HG03442 (cell line): ENCODE measurements around the gene NEURL1B.
"Not testable (repeated sequence)": the region's sequence is repeated elsewhere in the genome, so short reads cannot be mapped to it uniquely, and the experiment has no call there.

Experiments used
- ATAC-seq: cut with Tn5 transposase; IDR thresholded peaks from one replicate; pipeline ENCODE4 v1.9.1; 2021; ENCODE audit warnings: mild to moderate bottlenecking, moderate library complexity; ENCODE audit not compliant: unreplicated experiment

The NEURL1B gene

DNA sequence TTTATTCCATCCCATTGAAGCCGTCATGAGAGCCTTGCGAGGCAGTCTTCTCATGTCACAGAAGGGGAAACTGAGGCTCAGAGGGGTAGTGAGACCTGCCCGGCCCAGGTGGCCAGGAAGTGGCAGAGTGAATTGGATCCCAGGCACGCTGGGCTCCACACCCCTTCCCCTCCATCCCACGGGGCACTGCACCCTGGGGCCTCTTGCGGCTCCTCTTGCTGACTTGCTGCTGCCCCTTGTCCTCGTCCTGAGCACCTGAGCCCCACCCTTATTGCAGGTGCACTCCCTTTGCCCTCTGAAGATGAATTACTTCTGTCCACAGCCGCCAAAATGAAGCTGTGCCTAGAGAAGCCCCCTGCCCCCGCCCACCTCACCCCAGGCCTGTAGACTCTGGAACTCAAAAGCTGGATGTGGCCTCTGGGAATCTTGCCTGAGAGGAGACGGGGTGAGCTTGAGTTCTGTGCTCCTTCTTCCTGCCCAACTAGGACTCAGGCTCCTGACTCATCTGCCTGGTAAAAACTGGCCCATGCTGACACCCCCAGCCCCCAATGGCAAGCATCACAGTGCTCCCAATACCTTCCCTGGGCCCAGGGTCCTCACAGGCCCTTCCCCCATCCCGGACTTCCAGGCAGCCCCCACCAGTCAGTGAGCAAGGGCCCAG lies 6.4 kb downstream of the NEURL1B start:
- no peak for ATAC-seq

DNA sequence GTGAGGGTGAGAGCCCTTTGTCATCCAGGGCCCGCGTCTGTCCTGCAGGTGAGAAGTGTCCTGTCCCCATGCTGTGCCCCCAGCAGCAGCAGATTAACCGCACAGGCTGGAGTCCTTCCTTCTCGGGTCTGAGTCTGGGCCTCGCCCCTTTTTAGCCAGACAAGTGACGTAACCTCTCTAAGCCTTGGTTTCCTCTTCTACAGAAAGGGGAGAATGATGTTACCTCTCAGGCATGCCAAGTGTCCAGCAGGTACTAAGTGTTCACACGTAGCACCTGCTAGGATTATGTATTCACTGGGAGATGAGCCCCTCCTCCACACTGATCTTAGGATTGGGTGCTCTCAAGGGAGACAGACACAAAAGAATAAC lies 6.9 kb downstream of the NEURL1B start:
- no peak for ATAC-seq

DNA sequence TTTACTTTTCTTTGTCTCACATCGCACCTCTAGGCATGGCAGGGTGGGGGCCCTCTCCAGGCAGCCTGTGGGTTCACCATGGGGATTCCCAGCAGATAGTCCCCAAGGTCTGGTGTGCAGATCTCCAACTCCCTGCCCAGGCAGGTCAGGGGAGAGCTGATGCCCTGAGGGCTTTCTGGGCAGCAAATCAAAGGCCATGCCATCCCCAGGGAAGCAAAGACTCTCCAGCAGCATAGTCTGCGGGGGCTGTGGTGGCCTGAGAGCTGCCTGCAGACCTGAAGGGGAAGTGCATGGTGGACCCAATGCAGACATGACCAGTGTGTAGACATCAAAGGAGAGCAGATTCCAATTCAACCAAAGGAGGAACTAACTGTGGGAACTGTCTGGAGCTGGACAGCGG lies 7.7 kb downstream of the NEURL1B start:
- no peak for ATAC-seq

DNA sequence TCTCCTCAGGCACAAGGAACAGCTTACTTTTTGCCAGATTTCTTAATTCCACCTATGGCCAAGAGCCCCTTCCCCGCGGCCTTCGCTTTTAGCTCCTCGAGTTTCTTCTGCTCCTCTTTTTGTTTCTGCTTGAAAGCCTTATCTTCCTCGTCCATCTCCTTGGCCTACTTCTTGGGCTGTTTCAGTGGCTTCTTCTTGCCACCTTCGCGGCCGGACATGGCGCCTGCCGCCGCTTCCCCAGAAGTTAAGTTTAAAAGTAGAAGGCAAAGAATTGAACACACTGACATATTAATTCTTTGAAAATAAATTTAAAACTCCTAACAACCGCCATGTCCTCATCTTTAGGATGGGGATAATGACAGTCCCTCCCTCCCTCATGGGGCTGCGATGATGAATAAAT lies 15.4 kb downstream of the NEURL1B start:
- ATAC-seq: not testable (repeated sequence)

DNA sequence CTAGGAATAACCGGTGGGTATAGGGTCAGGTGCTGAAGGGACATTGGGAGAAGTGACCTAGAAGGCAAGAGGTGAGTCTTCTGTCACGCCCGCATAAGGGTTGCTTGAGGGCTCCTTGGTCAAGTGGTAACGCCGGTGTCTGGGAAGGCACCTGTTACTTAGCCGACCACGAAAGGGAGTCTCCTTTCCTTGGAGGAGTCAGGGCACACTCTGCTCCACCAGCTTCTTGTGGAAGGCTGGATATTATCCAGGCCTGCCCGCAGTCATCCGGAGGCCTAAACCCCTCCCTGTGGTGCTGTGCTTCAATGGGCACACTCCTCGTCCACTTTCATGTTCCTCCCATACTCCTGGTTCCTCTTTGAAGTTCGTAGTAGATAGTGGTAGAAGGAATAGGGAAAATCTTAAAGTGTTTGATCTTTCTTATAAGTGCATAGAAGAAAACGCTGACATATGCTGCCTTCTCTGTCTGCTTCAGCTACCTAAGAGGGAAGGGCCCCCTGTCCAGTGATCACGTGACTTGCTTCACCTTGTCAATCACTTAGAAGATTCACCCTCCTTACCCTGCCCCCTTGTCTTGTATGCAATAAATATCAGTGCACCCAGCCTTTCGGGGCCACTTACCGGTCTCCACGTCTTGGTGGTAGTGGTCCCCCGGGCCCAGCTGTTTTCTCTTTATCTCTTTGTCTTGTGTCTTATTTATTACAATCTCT lies 16.6 kb downstream of the NEURL1B start:
- ATAC-seq: not testable (repeated sequence)

DNA sequence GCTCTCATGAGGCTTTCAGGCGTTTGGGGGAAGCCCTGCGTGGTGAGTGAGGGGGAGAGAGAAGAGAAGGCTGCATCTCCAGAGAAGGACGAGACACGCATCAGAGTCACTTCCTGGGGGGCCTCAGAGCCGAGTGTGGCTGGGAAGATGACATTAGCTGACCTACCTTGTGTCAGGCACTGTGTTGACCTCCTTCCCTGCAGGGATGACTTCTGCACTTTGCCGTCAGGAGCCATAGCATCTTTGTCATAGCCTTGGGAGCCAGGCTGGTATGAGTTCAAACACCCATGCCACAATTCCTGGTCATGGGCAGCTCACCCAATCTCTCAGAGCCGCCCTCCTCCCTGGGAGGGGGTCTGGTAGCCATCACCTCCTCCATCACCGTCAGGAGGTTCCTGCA lies 17.3 kb downstream of the NEURL1B start:
- no peak for ATAC-seq

DNA sequence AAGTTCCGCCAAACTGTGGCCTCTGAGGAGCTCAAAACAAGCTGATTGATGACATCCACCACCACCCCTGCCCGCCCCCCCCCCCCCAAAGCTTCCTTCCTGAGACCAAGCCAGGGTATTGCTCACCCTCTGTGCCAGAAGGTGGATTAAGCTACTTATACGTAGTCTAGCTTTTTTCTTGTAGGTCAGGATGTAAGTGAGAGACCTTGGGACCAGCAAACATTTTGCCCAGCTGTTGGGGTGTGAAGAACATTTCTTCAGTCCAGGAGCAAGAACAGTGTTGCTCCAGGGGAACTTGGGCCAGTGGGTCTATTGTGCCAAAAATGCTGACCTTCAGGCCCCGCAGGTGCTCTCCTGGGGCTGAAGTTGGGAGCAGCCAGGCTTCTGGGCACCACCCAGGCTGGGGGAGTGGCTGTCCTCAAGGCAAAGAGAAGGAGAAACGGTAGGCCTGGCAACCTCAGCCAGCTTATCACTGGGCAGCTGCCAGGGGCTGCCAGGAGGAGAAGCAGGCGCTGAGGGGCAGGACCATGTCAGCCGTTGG lies 18.0 kb downstream of the NEURL1B start:
- no peak for ATAC-seq

DNA sequence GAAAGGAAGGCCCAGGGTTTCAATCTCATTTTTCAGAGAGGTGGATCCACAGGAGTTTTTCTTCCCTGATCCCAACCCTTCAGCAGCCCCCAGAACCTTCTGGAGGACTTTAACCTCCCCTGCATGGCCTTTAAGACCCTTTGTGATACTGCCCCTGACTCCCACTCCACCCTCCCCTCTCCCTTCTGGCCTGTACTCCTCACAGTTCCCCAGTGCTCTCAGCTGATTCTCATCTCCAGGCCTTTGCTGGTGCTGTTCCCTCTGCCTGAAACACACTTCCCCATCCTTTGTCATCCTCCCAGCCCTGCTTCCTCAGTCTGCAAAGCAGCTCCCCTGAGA lies 18.5 kb downstream of the NEURL1B start:
- ATAC-seq: no peak

DNA sequence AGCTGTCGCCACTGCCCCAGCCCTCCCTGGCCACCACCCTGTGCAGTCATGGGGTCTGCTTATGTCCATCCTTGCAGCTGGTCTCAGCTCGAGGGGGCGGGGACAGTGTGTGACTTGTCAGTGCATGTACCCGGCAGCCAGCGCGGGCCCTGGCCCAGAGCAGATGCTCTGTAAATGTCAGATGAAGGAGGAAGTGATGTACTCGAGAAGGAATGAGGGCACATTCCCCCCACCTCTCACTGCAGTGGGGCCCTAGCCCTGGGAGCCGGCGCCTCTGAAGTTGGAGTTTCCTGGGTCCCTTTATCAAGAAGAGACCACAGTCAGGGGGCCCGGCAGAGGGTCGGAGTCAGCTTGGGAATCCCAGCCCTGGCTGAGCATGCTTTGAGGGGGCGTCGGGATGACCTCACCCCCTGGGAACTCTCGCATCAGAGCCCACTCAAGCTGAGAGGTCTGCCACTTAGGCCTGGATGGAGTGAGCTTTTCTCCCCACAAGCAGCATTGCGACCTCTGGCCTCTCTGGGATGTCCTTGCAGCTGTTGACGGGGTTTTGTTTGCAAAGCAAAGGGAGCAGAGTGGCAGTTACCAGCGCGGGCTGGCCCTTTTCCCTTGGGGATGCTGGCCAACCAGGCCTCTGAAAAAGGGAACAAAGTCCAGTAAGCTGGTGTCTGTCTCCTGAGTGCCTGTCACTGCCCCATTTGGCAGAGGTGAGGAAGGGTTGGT lies 19.0 kb downstream of the NEURL1B start:
- no peak for ATAC-seq

DNA sequence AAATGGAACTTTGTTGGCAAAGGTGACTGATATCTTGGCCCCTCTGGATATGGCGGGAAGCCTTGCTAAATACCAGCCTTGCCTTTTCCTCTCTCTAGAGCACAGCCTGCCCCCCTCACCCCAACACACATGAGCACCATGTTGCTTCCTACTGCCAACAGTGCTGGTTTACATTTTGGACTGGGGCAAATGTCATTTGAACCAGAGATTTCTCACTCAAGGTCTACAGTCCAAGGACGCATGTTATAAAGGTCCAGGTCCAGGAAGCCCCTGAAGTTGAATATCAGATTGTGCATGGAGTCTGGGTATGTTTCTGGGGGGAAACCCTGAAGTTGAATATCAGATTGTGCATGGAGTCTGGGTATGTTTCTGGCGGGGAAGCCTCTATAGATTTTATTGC lies 19.9 kb downstream of the NEURL1B start:
- no peak for ATAC-seq

DNA sequence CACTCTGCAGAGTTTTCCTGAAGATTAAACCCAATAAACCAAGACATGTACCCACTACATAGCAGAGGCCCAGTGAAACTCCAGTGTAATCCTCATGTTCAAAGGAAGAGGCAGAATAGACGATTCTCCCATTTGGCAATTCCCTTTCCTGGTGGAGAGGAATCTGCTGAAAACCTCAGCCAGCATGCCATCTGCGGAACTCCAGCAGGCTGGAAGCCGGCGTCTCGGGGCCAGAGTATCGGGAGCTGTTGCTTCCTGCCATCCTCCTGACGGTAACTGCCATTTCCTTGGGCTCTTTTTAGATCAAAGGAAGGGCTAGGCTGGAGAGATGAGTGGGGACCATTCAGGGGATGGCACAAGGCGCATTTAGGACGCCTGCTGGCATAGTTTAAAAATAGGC lies 20.5 kb downstream of the NEURL1B start:
- ATAC-seq: no peak

DNA sequence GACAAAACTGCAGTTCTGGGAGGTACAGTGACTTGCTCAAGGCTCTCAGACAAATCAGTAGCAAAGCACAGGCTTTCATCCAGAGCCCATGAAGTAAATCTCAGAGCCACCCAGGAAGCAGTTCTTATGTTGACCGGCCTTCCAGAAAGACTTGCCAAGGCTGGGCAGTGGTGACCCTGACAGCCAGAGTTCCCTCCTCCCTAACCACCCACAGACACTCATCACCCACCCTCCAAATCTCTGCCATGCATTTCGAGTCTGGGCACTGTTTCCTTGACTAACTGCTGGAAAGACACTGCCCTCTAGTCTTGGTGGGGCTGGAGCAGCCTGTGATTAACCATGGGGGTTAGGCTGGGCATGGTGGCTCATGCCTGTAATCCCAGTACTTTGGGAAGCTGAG lies 21.5 kb downstream of the NEURL1B start:
- no peak for ATAC-seq

DNA sequence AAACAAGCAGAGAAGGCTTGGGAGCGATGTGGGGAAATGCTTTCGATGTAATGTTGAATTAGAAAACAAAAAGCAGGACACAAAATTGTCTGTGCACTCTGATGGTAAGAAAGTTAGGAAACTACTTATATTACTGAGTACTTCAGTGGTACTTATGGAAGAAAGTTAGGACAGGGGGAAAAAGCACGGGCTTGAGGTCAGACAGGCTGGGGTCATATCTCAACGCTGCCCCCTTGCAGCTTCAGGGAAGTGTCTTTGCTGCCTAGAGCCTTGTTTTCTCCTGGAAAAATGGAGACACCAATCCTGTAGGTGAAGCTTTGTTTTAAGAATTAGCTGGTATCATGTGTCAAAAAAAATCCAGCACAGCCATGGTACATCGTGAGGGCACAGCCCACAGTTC lies 23.0 kb downstream of the NEURL1B start:
- no peak for ATAC-seq

DNA sequence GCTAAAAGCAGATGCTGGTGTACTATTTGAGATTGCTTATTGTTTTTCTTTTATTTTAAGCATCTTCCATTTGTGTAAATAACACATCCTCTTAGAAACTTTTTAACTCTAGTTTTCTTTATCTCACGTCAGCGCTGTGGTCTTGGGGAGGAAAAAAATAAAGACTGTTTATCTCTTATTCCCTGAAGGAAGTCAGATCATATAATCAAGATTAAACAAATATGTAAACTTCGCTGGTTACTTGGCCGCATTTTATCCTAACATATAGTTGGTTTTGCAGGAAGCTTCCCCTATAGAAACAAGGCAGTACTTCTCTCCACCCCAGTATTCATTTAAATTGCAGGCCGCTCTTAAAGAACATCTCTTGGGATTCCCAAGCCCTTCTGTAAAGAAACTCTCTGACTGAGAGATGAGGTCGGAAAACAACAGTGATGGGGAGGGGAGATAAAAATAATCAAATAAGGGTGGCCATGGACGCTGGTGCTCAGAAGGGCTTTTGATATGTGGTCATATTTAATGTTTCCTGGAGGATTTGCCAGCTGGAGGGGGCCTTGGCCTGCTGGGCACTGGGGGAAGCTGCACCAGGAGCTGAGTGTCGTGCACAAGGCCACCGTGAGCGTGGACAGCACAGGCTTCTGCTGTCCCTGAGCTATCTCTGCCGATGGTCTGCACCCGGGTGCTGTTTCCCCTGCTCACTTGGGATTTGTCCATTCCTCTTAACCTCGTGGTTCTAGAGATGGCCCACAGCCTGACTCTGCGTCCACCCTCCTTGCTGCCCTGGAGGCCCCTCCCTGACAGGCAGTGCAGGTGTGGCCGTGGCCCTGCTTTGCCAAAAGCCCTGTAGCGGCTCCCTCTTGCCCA lies 23.8 kb downstream of the NEURL1B start:
- no peak for ATAC-seq

DNA sequence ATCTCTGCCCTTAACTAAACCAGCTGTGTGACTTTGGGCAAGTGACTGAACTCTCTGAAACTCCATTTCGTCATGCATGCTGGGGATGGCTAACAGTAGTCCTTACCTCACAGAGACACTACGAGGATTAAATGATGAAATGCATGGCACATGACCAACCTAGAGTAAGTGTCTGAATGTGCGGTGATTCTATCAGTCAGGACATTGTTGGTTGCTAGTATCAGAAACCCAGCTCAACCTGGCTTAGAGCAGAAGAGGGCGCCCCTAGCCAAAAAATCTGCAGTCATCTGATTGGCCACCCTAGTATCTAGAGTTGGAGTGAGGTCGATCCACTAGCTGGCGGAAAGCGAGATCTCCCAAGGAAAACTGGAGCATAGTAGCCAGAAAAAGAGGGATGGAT lies 25.2 kb downstream of the NEURL1B start:
- ATAC-seq: no peak

DNA sequence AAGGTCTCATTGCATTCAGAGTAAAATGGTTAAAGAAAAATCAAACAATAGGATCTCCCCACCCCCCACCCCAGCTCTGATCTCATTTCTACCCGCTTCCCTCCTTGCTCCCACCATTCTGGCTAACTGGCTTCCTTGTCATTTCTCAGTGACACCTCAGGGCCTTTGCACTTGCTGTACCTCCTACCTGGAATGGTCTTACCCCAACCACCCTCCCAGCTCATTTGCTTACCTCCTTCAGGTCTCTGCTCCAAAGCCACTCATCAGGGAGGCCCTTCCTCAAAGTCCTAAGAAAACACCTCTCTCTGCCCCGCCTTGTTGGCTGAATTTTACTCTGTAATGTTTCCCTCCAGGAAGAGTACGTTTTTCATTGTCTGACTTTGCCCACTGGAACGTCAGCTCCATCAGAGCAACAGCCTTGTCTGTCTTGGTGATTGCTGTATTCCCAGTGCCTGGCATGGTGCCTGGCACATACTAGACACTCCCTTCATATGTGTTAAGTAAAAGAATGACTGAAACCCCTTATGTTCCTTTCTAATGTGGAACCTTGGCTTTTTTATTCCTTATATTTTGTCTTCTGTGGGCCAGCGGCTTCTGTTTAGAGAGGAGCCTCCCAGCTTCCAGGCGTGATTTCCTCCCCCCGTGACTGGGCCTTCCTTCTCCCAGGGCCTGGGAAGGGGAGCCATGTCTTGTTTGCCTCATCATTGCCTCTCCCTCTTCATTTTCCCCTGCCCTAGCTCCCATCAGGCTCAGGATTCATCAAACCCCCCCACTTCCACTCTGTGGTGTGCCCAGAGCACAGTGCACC lies 26.9 kb downstream of the NEURL1B start:
- ATAC-seq: no peak

DNA sequence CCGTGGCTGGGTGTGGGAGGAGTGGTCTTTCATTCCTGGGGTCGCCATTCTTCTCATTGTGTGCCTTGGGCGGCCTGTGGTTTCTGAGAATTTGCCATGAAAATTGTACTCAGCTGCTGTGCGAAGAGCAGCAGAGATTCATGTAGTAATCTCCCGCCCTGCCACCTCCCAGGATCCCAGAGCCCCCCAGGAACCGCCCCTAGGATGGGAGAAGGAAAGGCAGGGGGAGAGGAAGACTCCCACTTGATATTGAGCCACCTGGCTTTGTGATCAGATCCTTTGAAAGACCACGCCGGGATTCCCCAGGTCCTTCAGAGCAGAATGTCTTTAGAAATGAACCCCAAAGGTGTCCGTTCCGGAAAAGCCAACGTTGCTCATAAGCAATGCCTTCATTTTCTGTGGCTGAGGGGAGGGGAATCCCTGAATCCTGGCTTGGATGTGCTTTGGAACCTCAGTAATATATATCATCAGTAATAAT lies 27.6 kb downstream of the NEURL1B start:
- no peak for ATAC-seq

DNA sequence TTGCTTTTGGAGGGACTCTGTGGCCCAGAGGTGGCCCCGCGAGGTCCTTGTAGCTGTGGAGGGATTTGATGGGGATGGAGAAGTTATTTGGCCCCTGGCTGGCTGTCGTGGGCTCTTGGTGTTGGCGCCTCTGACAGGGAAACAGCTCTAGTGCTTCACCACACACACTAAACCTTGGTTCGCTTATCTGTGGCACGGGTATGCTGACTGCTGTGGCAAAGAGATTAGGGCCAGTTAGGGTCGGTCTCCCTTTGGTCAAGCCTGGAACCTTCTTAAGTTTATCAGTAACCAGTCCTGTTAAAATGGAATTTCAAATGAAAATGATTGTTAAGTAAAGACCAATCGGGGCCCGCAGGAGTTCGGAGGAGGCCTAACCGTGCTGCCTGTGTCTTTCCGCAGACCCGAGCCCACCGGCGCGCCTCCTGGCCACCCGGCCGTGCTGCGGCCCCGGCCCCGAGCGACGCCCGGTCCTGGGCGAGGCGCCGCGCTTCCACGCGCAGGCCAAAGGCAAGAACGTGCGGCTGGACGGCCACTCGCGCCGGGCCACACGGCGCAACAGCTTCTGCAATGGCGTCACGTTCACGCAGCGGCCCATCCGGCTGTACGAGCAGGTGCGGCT lies 28.4 kb downstream of the NEURL1B start:
- no peak for ATAC-seq

DNA sequence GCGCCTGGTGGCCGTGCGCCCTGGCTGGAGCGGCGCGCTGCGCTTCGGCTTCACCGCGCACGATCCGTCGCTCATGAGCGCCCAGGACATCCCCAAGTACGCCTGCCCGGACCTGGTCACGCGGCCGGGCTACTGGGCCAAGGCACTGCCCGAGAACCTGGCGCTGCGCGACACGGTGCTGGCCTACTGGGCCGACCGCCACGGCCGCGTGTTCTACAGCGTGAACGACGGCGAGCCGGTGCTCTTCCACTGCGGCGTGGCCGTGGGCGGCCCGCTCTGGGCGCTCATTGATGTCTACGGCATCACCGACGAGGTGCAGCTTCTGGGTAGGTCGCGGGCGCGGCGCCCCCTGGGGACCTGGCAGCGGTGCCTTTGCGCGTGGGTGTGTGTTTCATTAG lies 28.9 kb downstream of the NEURL1B start:
- ATAC-seq: no peak

DNA sequence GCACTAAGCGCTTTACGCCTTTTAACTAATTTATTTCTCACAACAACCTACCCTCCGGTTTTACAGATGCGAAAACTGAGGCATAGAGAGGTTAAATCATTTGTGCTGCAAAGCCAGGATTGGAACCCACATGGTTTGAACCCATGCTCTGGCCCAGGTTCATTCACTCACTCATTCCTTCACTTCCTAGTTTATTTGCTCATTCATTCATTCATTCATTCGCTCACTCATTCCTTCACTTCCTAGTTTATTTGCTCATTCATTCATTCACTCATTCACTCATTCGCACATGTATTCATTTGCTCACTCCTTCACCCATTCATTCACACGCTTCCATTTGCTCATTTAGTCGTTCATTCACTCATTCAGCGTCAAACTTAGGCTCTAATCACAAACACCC lies 29.4 kb downstream of the NEURL1B start:
- ATAC-seq: no peak
